ENCODE measurements around the gene EHD1.

GRCh38 chr11:64916775-64917662 is 38.6 kb upstream of the EHD1 start, which contains the start of gene ATG2A:
- TF ChIP-seq, protein P1, sequence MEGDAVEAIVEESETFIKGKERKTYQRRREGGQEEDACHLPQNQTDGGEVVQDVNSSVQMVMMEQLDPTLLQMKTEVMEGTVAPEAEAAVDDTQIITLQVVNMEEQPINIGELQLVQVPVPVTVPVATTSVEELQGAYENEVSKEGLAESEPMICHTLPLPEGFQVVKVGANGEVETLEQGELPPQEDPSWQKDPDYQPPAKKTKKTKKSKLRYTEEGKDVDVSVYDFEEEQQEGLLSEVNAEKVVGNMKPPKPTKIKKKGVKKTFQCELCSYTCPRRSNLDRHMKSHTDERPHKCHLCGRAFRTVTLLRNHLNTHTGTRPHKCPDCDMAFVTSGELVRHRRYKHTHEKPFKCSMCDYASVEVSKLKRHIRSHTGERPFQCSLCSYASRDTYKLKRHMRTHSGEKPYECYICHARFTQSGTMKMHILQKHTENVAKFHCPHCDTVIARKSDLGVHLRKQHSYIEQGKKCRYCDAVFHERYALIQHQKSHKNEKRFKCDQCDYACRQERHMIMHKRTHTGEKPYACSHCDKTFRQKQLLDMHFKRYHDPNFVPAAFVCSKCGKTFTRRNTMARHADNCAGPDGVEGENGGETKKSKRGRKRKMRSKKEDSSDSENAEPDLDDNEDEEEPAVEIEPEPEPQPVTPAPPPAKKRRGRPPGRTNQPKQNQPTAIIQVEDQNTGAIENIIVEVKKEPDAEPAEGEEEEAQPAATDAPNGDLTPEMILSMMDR (IDR thresholded peaks at IDR 0.05; ENCODE audit: insufficient read depth, low read length, poor library complexity, severe bottlenecking): no peak
- TF ChIP-seq EZH2phosphoT487 (conservative IDR thresholded peaks at IDR 0.05; ENCODE audit: low read length): no peak

All from SU-DHL-6 (cell line).